GM23248 (cell line): ENCODE data around the gene HIGD2A. TPM values are rescaled to one million over a fixed set of nuclear protein-coding genes. Genes with fewer than 3 reads are reported as not detected.
A peak's percentile ranks its signal among the peaks of the same experiment; 100 is the strongest.

Experiments
- DNase-seq: peaks from one replicate; pipeline ENCODE4 v3.0.0-alpha.2; 2015
- H2AFZ ChIP-seq: fragments of 200-600 bp; sonication (generic); 2 replicates; pipeline ENCODE4 v1.6.1; 2016; ENCODE audit warnings: antibody characterized with exemption
- H3F3A ChIP-seq: fragments of 200-600 bp; sonication (generic); 2 replicates; pipeline ENCODE4 v1.6.1; 2016; ENCODE audit warnings: mild to moderate bottlenecking, antibody characterized with exemption, mixed run types; ENCODE audit not compliant: insufficient read depth
- H3K27ac ChIP-seq: fragments of 200-600 bp; sonication (generic); 2 replicates; pipeline ENCODE4 v1.5.1; 2016; ENCODE audit warnings: mild to moderate bottlenecking
- H3K27me3 ChIP-seq: fragments of 200-600 bp; sonication (generic); replicated peaks from 2 replicates; pipeline ENCODE4 v1.6.1; 2016; ENCODE audit warnings: mild to moderate bottlenecking; ENCODE audit not compliant: insufficient read depth
- H3K36me3 ChIP-seq: fragments of 200-600 bp; sonication (generic); 2 replicates; pipeline ENCODE4 v1.6.1; 2016; ENCODE audit warnings: low read depth, mild to moderate bottlenecking
- H3K4me1 ChIP-seq: fragments of 200-600 bp; sonication (generic); 2 replicates; pipeline ENCODE4 v1.6.1; 2016; ENCODE audit warnings: mild to moderate bottlenecking; ENCODE audit not compliant: insufficient read depth
- H3K4me2 ChIP-seq: fragments of 200-600 bp; sonication (generic); one replicate; pipeline ENCODE4 v1.6.1; 2016; ENCODE audit warnings: mild to moderate bottlenecking; ENCODE audit not compliant: unreplicated experiment
- H3K4me3 ChIP-seq: fragments of 200-600 bp; sonication (generic); 2 replicates; pipeline ENCODE4 v1.5.1; 2016; ENCODE audit warnings: mild to moderate bottlenecking
- H3K79me2 ChIP-seq: fragments of 200-600 bp; sonication (generic); 2 replicates; pipeline ENCODE4 v1.6.1; 2016; ENCODE audit warnings: mild to moderate bottlenecking; ENCODE audit not compliant: insufficient read depth
- H3K9ac ChIP-seq: fragments of 200-600 bp; sonication (generic); 2 replicates; pipeline ENCODE4 v1.6.1; 2016; ENCODE audit warnings: mild to moderate bottlenecking
- H3K9me2 ChIP-seq: fragments of 200-600 bp; sonication (generic); 2 replicates; pipeline ENCODE4 v1.6.1; 2016; ENCODE audit warnings: mixed run types, mild to moderate bottlenecking, moderate library complexity; ENCODE audit not compliant: insufficient read depth
- H3K9me3 ChIP-seq: fragments of 200-600 bp; sonication (generic); one replicate; pipeline ENCODE4 v1.6.1; 2017; ENCODE audit warnings: low read depth
- H4K20me1 ChIP-seq: fragments of 200-600 bp; sonication (generic); 2 replicates; pipeline ENCODE4 v1.6.0; 2016; ENCODE audit not compliant: insufficient read depth
- EZH2 ChIP-seq: fragments of 200-600 bp; sonication (generic); IDR thresholded peaks from 2 replicates; pipeline ENCODE4 v1.6.1; 2018; ENCODE audit warnings: antibody characterized with exemption, mild to moderate bottlenecking; ENCODE audit not compliant: insufficient read depth, poor library complexity, severe bottlenecking
- EZH2phosphoT487 ChIP-seq: fragments of 200-600 bp; sonication (generic); IDR thresholded peaks from 2 replicates; pipeline ENCODE4 v1.6.1; 2018; ENCODE audit warnings: antibody characterized with exemption, moderate library complexity, mild to moderate bottlenecking, low read depth; ENCODE audit not compliant: insufficient read depth
- WGBS, 2 experiments: methylation state at CpG; one replicate each; pipeline ENCODE4 v1.1.6; 2015 to 2017; ENCODE audit warnings: low lambda C conversion rate in 2 of 2, low coverage in 1 of 2; ENCODE audit errors: missing lambda C conversion rate in 2 of 2; 5-methylcytosine and 5-hydroxymethylcytosine counted together
- in situ Hi-C: fragments of 300-500 bp; cut with MboI; formaldehyde crosslinking; loops from 2 replicates; pipeline ENCODE4 v1.15.0; 2020
- polyA plus RNA-seq: library from polyadenylated mRNA; unstranded; fragments of >200 nt; fragmentation: Nextera tagmentation; extraction: Ambion mirVana; gene quantifications from 2 replicates; pipeline ENCODE4 v1.2.1, GENCODE V29; 2016
- total RNA-seq: library from RNA; depleted of rRNA; stranded (reverse); fragments of >200 nt; shearing (Covaris generic); gene quantifications from 2 replicates; pipeline ENCODE4 v1.2.3, GENCODE V29; 2014

HIGD2A gene
- total and polyA plus RNA-seq, 2 experiments from 2014 or later, result 72.1 to 117 TPM

- no peaks in the 10 kb centered on the region for H3K9me3 ChIP-seq
- H3K9ac ChIP-seq, result no peak overlapping the region
- in situ Hi-C loops, result no loop called here
These were observed 28.4 kb downstream of the HIGD2A start for GRCh38 chr5:176416965-176417364.

DNA sequence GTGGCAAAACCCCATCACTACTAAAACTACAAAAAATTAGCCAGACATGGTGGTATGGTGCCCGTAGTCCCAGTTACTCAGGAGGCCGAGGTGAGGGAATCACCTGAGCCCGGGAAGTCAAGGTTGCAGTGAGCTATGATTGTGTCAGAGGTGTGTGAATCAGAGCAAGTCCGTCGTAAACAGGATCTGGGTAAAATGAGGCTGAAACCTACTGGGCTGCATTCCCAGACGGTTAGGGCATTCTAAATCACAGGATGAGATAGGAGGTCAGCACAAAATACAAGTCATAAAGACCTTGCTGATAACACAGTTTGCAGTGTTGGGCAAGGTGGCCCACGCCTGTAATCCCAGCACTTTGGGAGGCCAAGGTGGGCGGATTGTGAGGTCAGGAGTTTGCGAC is 29.7 kb downstream of the HIGD2A start:
- H3K4me3 ChIP-seq, result no peak overlapping the region
- H3K9me3 ChIP-seq, result no peaks in the 10 kb centered on the region
- no peak overlapping the region for H3K9ac ChIP-seq
- peaks cover 20% of the 10 kb centered on the region for H3K4me1 ChIP-seq
- H3K79me2 ChIP-seq, result peaks cover 27% of the 10 kb centered on the region
- no peaks in the 10 kb centered on the region for H3K27me3 ChIP-seq
- no peaks in the 10 kb centered on the region for H3F3A ChIP-seq
- DNase-seq, result no peak
- no peak overlapping the region for H3K4me2 ChIP-seq
- H3K27ac ChIP-seq, result no peak overlapping the region
- TF ChIP-seq EZH2 (no peak), EZH2phosphoT487 (no peak)
- 72 to 73% methylated on average over 9 of the region's 9 CpGs for WGBS, 2 experiments
- H2AFZ ChIP-seq, result no peak overlapping the region
- H4K20me1 ChIP-seq, result no peaks in the 10 kb centered on the region
- in situ Hi-C loops, result no loop called here
- no peaks in the 10 kb centered on the region for H3K9me2 ChIP-seq
- H3K36me3 ChIP-seq, result no peaks in the 10 kb centered on the region

More at GRCh38 chr5:176416965-176417364, 28.4 kb downstream of the HIGD2A start:
- H3K4me3 ChIP-seq, result peak overlapping the region; percentile 85; the same call in 1 of the 2 replicates
- 64 to 65% methylated on average over 11 of the region's 11 CpGs for WGBS, 2 experiments
- H3K79me2 ChIP-seq, result peaks cover 38% of the 10 kb centered on the region
- TF ChIP-seq EZH2 (no peak), EZH2phosphoT487 (no peak)
- DNase-seq, result no peak
- H3F3A ChIP-seq, result no peaks in the 10 kb centered on the region
- peak overlapping the region; percentile 81 for H2AFZ ChIP-seq
- no peaks in the 10 kb centered on the region for H3K27me3 ChIP-seq
- H3K9me2 ChIP-seq, result no peaks in the 10 kb centered on the region
- peaks cover 33% of the 10 kb centered on the region for H3K4me1 ChIP-seq
- no peaks in the 10 kb centered on the region for H4K20me1 ChIP-seq
- H3K36me3 ChIP-seq, result no peaks in the 10 kb centered on the region
- H3K27ac ChIP-seq, result no peak overlapping the region
- peak overlapping the region; percentile 57 for H3K4me2 ChIP-seq

GRCh38 chr5:176420086-176420485 is 31.5 kb downstream of the HIGD2A start:
- Histone ChIP-seq H3K79me2 (peaks cover 10% of the 10 kb centered on the region), H3K9me3 (no peaks in the 10 kb centered on the region), H3K27ac (no peak overlapping the region), H3K9me2 (no peaks in the 10 kb centered on the region), H3F3A (no peaks in the 10 kb centered on the region), H3K27me3 (no peaks in the 10 kb centered on the region), H4K20me1 (no peaks in the 10 kb centered on the region), H2AFZ (no peak overlapping the region), H3K36me3 (no peaks in the 10 kb centered on the region), H3K4me2 (no peak overlapping the region), H3K4me3 (no peak overlapping the region), H3K4me1 (peaks cover 5% of the 10 kb centered on the region; the same call in 1 of the 2 replicates), H3K9ac (no peak overlapping the region)
- DNase-seq, result no peak
- TF ChIP-seq EZH2 (no peak), EZH2phosphoT487 (no peak)
- in situ Hi-C loops, result no loop called here
- 73 to 78% methylated on average over 5 of the region's 5 CpGs for WGBS, 2 experiments

DNA sequence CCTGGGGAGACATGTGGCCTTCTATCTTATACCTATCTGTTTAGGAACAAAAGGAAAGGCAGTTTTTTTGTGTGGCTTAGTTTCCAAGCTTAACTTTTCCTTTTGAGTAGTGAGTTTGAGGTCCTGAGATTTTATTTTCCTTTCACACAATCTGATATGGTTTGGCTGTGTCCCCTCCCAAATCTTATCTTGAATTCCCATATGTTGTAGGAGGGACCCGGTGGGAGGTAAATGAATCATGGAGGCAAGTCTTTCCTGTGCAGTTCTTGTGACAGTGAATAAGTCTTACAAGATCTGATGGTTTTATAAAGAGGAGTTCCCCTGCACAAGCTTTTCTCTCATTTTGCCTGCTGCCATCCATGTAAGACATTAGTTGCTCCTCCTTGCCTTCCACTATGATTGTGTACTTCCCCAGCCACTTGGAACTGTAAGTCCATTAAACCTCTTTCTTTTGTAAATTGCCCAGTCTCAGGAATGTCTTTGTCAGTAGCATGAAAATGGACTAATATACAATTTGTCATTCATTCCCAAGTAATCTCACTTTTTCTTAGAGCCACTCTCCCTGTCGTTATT is 32.5 kb downstream of the HIGD2A start:
- no peak overlapping the region for H3K4me3 ChIP-seq
- no peak overlapping the region for H3K9ac ChIP-seq
- no peak for DNase-seq
- no peaks in the 10 kb centered on the region for H3K27me3 ChIP-seq
- no peak overlapping the region for H3K4me2 ChIP-seq
- in situ Hi-C loops, result no loop called here
- H3K9me2 ChIP-seq, result no peaks in the 10 kb centered on the region
- 49 to 52% methylated on average over 2 of the region's 2 CpGs for WGBS, 2 experiments
- no peaks in the 10 kb centered on the region for H3K4me1 ChIP-seq
- H3F3A ChIP-seq, result no peaks in the 10 kb centered on the region
- no peaks in the 10 kb centered on the region for H3K79me2 ChIP-seq
- H3K36me3 ChIP-seq, result no peaks in the 10 kb centered on the region
- TF ChIP-seq EZH2, result no peak
- no peak for TF ChIP-seq EZH2phosphoT487
- H2AFZ ChIP-seq, result no peak overlapping the region
- H4K20me1 ChIP-seq, result no peaks in the 10 kb centered on the region
- no peak overlapping the region for H3K27ac ChIP-seq
- H3K9me3 ChIP-seq, result no peaks in the 10 kb centered on the region

GRCh38 chr5:176424181-176424580 is 35.6 kb downstream of the HIGD2A start:
- H3K9ac ChIP-seq, result no peak overlapping the region
- DNase-seq, result no peak
- H3K27ac ChIP-seq, result no peak overlapping the region
- no peaks in the 10 kb centered on the region for H3F3A ChIP-seq
- no peaks in the 10 kb centered on the region for H3K9me3 ChIP-seq
- no peak overlapping the region for H2AFZ ChIP-seq
- H3K36me3 ChIP-seq, result no peaks in the 10 kb centered on the region
- 82 to 83% methylated on average over 3 of the region's 3 CpGs for WGBS, 2 experiments
- H3K9me2 ChIP-seq, result no peaks in the 10 kb centered on the region
- TF ChIP-seq EZH2phosphoT487, result no peak
- no peak for TF ChIP-seq EZH2
- in situ Hi-C loops, result no loop called here
- H3K27me3 ChIP-seq, result no peaks in the 10 kb centered on the region
- no peaks in the 10 kb centered on the region for H3K79me2 ChIP-seq
- H3K4me2 ChIP-seq, result no peak overlapping the region
- no peak overlapping the region for H3K4me3 ChIP-seq
- H3K4me1 ChIP-seq, result no peaks in the 10 kb centered on the region
- H4K20me1 ChIP-seq, result no peaks in the 10 kb centered on the region
